ENCODE measurements around the gene NFYC.

The NFYC gene

GRCh38 chr1:40684669-40685068, 6.8 kb upstream of the NFYC start:
- TF ChIP-seq CTCF (IDR thresholded peaks at IDR 0.05; ENCODE audit: insufficient read depth, missing control alignments) = no peak
- FAIRE-seq (no peak), DNase-seq (ENCODE audit: insufficient read length, low spot score) (no peak)

DNA sequence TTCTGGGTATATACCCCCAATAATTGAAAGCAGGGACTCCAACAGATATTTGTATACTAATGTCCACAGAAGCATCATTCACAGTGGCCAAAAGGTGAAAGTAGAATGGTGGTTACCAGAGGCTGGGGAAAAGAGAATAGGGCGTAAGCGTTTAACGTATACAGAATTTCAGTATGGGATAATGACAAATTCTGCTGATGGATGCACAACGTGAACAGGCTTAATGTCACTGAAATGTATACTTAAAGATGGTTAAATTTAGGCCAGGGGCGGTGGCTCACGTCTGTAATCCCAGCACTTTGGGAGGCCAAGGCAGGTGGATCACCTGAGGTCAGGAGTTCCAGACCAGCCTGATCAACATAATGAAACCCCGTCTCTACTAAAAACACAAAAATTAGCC, 4.4 kb upstream of the NFYC start:
- no peak for TF ChIP-seq CTCF (IDR thresholded peaks at IDR 0.05; ENCODE audit: insufficient read depth, missing control alignments)
- no peak for DNase-seq (ENCODE audit: insufficient read length, low spot score)
- FAIRE-seq = no peak

DNA sequence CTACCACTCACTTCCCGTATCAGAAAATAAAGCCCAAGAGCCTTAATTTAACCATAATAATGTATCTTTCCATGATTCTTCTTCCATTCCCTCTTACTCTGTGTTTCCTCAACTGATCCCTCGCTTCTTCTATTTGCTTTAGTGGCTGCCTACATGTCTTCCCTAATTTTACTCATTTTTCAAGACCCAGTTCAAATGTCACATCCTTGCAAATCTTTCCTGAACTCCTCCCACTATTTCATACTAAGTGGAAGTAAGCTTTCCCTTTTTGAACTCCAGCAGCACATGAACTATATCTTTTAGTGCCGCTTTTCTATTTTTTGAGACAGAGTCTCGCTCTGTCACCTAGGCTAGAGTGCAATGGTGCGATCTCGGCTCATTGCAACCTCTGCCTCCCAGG, 3.8 kb upstream of the NFYC start:
- no peak for TF ChIP-seq CTCF (IDR thresholded peaks at IDR 0.05; ENCODE audit: insufficient read depth, missing control alignments)
- DNase-seq (ENCODE audit: insufficient read length, low spot score) (no peak), FAIRE-seq (no peak)

GRCh38 chr1:40689737-40690136, 1.8 kb upstream of the NFYC start:
- no peak for FAIRE-seq
- no peak for TF ChIP-seq CTCF (IDR thresholded peaks at IDR 0.05; ENCODE audit: insufficient read depth, missing control alignments)

DNA sequence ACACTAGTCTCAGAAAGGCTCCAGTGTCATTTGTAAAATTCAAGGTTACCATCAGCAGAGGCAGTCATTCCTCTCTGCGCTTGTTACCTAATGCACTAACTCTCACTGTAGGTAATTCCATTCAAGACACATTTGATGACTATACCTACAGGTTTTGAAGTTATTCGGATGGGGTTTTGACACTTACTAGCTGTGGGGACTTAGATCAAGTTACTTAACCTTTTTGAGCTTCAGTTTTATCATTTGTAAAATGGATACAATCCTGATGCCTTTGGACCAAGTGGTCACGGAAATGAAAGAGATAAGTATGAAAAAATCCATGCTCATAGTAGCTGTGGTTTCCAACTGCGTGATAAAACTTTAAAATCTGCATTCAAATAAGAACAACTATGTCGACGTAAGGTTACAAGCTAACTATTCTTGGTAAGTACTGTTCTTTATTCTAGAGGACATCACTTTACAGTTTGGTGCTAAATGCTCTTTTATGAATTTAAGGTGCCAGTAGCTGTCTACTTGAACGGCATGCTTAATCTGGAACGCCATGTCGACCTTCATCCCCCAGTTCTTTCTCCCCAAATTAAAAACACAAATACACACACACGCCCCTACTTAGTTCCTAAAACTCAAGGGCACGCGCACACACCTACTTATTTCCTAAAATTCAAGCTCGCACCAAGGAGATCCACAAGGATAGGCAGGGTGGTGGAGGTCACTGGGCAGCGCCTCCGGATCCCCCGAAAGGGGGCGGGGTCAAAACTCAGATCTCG, 550 bp upstream of the NFYC start:
- no peak for FAIRE-seq
- no peak for DNase-seq (ENCODE audit: insufficient read length, low spot score)
- TF ChIP-seq CTCF (IDR thresholded peaks at IDR 0.05; ENCODE audit: insufficient read depth, missing control alignments) = no peak

More at GRCh38 chr1:40689737-40690136, 1.8 kb upstream of the NFYC start:
- no peak for DNase-seq (ENCODE audit: insufficient read length, low spot score)

- DNase-seq (ENCODE audit: insufficient read length, low spot score) (no peak), FAIRE-seq (no peak)
- TF ChIP-seq CTCF (IDR thresholded peaks at IDR 0.05; ENCODE audit: insufficient read depth, missing control alignments) = no peak
Observed at GRCh38 chr1:40692429-40692895, 958 bp downstream of the NFYC start.

DNA sequence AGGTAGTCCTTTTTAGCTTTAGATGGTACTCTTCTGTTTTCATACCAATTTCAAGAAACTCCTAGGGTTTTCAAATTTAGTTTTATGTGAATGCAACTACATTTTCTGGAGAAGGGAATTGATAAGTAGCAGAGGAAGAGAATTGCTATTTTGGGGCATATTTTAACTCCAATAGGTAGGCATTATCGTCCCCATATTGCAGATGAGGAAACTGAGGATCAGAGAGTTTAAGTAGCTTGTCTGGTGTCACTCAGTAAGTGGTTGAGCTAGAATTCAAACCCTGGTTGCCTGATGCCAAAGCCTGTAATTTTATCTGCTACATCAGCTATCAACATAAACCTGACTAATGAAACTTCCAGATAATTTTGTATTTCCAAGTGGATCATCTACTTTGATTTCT, 1.9 kb downstream of the NFYC start:
- no peak for DNase-seq (ENCODE audit: insufficient read length, low spot score)
- TF ChIP-seq CTCF (IDR thresholded peaks at IDR 0.05; ENCODE audit: insufficient read depth, missing control alignments) = no peak
- no peak for FAIRE-seq

All from D721Med (cell line).